HG02763 (cell line): ENCODE data around the gene ALKBH7.

Experiments used
- ATAC-seq: cut with Tn5 transposase; IDR thresholded peaks from one replicate; pipeline ENCODE4 v1.9.1; 2021; ENCODE audit warnings: mild to moderate bottlenecking, moderate library complexity; ENCODE audit not compliant: unreplicated experiment

Gene ALKBH7

GRCh38 chr19:6364353-6364752, 8.2 kb upstream of the ALKBH7 start:
- ATAC-seq, result no peak

- ATAC-seq, result peak; percentile 61
These were observed 660 bp downstream of the ALKBH7 start for GRCh38 chr19:6373096-6373812.

DNA sequence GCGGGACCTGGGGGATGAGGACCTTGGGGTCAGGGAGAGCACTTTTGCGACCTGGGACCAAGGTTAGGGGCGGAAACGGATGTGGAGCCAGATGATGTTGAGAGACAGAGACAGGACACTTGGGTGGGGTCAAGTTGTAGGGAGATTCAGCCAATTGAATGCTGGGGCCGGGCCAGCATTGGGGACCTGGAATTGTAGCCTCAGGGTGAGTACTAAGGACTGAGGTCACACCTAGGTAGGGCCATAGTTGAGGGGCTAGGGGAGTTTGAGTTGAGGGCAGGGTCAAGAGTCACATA, 1.2 kb downstream of the ALKBH7 start:
- ATAC-seq, result no peak

DNA sequence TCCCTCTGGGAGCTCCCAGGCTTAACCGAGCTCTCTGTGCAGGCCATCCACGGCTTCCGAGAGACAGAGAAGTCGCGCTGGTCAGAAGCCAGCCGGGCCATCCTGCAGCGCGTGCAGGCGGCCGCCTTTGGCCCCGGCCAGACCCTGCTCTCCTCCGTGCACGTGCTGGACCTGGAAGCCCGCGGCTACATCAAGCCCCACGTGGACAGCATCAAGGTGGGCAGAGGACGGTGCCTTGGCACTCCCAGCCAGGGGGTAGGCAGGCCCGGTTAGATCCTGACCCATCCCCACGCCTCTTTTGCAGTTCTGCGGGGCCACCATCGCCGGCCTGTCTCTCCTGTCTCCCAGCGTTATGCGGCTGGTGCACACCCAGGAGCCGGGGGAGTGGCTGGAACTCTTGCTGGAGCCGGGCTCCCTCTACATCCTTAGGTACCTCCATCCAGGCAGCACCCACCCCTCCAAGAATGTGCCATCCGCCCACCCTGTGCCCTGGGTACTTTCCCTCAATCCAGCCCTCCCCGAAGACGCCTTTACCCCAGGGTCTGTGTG, 1.6 kb downstream of the ALKBH7 start:
- no peak for ATAC-seq

- ATAC-seq, result no peak
These were observed 2.3 kb downstream of the ALKBH7 start for GRCh38 chr19:6374711-6375410.

DNA sequence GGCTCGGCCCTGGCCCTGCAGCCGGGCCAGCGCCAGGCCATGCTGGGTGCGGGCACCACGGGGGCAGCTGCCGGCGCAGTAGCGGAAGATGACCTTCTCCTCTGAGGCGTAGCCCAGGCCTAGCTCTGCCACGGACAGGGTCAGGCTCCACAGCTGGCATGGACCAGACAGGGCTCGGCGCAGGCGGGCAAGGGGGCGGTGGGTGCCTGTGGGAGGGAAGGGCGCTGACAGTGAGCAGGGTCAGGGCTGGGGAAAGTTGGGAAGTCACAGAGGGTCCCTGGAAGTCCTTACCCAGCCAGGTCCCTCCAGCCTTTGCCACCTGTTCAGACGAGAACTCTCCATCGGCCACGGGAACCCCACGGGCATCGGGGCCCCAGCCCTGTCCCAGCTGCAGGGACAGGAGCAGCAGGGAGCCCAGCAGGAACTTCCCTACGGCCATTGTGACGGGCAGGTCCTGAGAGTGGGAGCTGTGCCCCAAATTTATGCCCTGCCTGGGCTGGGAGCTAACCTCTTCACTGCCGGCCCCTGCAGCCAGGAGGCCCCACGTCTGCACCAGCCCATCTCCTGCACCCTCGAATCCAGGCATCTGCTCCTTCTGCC, 2.9 kb downstream of the ALKBH7 start, which contains the start of gene PSPN:
Gene PSPN, minus strand, starts transcription at position 523 of the 600 bp plus-strand sequence. Its CDS starts 84 bp downstream, at position 439.
- ATAC-seq, result no peak

GRCh38 chr19:6376512-6377190, 4.1 kb downstream of the ALKBH7 start:
- no peak for ATAC-seq

- no peak for ATAC-seq
These were observed 5.4 kb downstream of the ALKBH7 start for GRCh38 chr19:6378041-6378440.

GRCh38 chr19:6378486-6378885, 5.9 kb downstream of the ALKBH7 start:
- no peak for ATAC-seq

DNA sequence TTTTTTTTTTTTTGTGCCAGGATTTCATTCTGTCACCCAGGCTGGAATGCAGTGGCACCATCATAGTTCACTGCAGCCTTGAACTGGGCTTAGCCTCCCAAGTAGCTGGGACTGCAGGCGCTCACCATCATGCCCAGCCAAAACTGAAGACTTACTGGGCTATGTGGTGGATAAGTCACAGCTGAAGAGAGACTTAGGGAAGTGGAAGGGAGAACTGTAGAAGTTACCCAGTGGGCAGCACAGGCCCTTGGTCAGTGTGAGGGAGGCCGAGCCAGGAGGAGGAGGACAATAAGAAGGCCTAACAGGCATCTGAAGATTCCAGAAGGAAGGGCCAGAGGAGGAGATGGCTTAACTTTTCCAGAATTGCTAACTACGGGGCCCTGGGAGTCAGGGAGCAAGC, 7.2 kb downstream of the ALKBH7 start:
- ATAC-seq, result no peak

DNA sequence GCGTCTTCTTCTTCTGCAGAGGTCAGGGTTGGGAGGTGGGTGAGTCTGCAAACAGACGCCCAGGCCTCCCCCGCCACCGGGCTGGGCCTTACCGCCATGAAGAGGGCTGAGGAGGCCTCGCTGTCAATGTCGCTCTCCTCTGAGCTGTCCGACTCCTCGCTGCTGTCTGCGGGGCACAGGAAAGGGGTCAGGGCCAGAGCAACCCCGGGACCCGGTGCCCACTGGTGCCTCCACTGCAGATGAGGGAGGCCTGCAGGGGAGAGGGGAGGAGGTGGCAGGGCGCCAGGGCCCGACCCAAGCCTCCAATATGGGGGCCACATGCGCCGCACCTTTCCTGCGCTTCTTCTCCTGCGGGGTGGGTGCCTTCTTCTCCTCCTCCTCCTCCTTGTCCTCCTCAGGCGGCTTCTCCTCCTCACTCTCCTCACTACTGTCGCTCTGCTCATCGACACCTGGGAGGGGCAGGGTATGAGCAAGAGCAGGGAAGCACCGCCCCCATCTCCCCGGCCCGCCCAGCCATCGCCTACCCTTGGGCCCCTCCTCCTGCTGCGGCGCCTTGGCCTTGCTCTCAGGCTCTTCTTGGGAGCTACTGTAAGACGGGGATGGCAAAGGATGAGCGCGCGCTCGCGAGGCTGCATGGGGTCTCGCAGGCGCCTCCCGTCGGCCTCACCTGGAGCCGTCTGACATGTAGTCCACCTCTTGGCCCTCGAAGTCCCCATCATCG, 8.6 kb downstream of the ALKBH7 start:
- ATAC-seq, result no peak

DNA sequence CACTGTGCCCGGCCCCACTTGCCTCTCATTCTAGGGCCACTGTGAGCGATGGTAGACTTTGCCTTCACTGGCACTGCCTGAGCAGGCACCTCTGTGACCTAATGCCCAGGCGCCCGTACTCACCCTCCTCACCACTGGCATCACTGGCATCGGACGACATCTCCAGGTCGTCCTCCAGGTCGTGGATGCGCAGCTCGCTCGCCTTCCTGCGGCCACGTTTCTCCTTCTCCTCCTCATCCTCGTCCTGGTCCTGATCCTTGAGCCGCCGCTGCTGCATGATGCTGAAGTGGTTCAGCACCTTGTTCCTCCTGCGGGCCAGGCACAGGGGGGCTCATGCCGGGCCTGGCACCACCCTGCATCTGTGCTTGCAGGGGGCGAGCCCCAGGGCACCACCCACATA, 10.6 kb downstream of the ALKBH7 start:
- ATAC-seq, result no peak

DNA sequence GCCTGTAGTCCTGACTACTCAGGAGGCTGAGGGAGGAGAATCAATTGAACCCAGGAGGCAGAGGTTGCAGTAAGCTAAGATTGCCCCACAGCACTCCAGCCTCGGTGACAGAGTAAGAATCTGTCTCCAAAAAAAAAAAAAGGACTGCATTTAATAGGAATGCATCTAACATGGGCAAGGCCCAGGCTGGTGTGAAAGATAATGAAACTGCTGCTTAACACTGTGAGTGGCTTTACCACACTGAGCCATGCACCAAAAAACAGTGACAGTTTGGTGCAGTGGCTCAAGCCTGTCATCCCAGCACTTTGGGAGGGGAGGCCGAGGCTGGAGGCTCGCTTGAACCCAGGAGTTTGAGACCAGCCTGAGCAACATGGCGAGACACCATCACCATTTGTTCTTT, 11.8 kb downstream of the ALKBH7 start:
- ATAC-seq, result no peak

DNA sequence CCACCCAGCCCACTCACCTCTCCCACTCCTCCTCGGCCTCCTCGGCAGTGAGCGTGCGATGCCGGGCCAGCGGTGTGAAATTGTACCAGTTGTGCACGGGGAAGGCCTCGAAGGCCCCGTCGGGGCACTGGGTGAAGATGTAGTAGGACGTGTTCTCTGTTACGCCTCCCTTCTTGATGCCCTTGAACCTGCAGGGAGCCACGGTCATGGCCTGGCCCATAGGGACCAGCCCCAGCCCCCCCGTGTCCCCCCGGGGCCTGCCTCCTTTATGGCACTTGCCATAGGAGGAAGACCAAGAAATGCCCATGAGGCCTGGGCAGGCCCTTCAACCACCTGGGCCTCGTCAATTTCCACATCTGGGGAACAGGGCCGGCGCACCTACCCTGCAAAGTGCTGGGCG, 14.8 kb downstream of the ALKBH7 start:
- ATAC-seq, result no peak

DNA sequence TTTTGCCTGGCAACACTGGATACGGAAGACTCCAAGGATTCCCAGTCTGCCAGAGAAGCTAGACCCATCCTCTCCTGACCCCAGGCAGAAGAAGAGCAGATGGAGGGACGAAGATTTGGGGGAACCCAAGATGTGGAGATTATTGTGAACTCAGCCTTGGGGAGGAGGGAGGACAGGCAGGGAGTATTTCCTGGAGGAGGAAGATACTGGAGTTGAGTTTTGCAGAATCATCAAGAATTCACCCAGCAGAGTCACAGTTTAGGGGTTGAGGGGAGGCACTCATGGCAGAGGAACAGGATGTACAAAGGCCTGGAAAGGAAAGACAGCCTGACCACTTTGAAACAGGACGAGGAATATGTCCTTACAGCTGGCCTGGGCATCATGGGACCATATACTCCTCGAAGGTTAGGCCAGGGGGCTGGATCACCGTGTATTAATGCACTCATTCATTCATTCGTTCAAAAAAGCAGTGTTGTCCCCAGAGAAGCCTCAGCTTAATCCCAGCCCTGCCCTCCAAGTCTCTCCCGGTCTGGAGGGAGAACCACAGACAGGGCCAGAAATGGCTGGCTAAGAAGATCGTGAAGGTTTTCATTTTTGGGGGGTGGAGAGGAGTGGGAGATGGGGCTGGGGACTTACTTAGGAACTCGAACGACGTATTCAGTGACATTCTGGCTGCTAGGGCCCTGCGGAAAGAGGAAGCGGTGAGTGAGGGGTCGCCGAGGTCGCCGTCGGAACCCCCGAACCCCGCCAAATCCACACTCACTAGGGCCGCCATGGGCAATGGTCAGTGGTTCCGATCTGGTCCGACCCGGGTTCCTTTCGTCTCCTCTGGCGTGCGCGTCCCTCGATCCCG, 19.9 kb downstream of the ALKBH7 start:
- ATAC-seq, result no peak

- ATAC-seq, result peak; percentile 83
These were observed 20.7 kb downstream of the ALKBH7 start, which contains the start of gene GTF2F1 for GRCh38 chr19:6393074-6393982. Gene GTF2F1 (minus strand): TSS chr19:6393164. CDS start chr19:6392995, 169 bp downstream.

DNA sequence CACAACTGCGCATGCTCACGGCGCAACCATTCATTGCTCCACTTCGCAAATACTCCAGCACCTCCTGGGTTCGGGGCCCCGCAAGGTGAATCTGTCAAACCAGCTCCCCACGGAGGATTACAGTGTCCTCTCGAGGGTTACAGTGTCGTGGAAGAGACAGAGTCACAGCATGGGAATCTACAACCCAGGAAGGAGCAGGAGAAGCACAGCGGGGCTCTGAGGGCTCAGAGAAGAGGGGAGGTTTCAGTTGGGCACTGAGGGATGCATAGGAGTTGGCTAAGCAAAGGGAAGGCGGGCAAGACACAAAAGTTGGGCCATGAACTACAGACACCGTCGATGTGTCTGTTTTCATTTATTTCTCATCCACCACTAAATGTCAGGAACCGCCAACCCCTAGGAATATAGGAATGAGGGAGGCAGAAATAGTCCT, 21.4 kb downstream of the ALKBH7 start:
- no peak for ATAC-seq

- ATAC-seq, result no peak
These were observed 22.2 kb downstream of the ALKBH7 start for GRCh38 chr19:6394831-6395230.

DNA sequence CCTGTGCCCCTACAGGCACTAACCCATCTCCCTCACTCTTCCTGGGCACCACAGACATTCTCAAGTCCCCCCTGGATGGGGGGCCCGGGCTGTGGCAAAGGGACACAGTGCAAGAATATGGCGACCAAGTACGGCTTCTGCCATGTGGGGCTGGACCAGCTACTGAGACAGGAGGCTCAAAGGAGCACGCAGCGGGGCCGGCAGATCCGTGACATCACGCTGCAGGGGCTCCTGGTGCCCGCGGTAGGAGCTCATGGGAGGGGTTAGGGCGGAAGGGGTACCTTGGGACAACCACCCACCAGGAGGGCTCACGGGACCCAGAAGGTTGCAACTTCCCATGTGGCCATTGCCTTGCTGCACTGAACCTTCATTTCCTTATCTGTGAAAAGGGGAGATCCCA, 23.7 kb downstream of the ALKBH7 start:
- ATAC-seq, result no peak
